Inflammatory macrophage (primary cell): ENCODE measurements around the gene CNTD1.
A peak's percentile ranks its signal among the peaks of the same experiment; 100 is the strongest.

ENCODE experiments used
- DNase-seq, 2 donors: peaks; one replicate each; pipeline ENCODE4 v3.0.0-alpha.2; 2020 to 2022

The CNTD1 gene

GRCh38 chr17:42779936-42780850 is 18.5 kb upstream of the CNTD1 start, which contains the start of gene WNK4:
Gene WNK4 (plus strand): TSS chr17:42780610. CDS start chr17:42780699, 89 bp downstream.
- DNase-seq = no peak

- no peak for DNase-seq
These were observed 17.6 kb upstream of the CNTD1 start for GRCh38 chr17:42780851-42781638.

DNA sequence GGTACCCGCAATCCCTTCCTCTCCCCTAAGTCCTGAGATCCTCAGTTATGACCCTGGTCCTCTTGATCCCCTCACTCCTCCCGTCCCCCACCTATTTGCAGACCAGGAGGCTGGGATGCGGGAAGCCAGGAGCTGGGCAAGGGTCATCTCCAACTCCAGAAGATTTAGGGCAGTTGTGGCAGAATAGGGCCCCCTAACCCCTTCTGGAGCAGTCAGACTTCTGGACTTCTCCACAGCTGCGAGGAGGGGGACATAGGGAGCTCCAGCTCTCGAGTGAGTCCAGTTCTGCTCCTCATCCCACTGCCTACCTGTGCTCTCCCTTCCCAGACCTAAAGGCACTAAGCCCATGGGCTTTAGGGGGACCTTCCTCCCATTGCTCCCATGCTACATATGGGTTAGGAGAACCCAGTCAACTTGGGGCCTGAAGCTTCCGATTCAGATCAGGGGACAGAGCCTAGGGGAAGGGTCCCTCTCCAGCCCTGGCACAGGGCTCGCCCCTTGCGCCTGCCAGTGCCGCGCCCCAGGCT is 17.0 kb upstream of the CNTD1 start:
- no peak for DNase-seq

GRCh38 chr17:42782166-42783061 is 16.2 kb upstream of the CNTD1 start:
- DNase-seq = no peak

GRCh38 chr17:42783062-42783790 is 15.4 kb upstream of the CNTD1 start:
- no peak for DNase-seq

GRCh38 chr17:42783791-42784138 is 14.9 kb upstream of the CNTD1 start:
- DNase-seq = no peak

GRCh38 chr17:42784409-42784808 is 14.3 kb upstream of the CNTD1 start:
- peak in 1 of 2 donors; percentile 51 for DNase-seq

- DNase-seq = peak; percentile 33 to 68
These were observed 13.7 kb upstream of the CNTD1 start for GRCh38 chr17:42784811-42785592.

DNA sequence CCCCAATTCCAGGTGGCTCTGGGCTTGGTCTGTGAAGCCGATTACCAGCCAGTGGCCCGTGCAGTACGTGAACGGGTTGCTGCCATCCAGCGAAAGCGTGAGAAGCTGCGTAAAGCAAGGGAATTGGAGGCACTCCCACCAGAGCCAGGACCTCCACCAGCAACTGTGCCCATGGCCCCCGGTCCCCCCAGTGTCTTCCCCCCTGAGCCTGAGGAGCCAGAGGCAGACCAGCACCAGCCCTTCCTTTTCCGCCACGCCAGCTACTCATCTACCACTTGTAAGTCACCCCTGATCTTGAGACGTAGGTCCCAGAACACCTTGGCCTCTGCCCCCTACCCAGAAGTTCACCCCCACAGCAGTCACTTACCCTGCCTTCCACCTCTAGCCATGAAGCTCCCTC is 11.4 kb upstream of the CNTD1 start:
- no peak for DNase-seq

GRCh38 chr17:42791948-42792347 is 6.7 kb upstream of the CNTD1 start:
- no peak for DNase-seq

DNA sequence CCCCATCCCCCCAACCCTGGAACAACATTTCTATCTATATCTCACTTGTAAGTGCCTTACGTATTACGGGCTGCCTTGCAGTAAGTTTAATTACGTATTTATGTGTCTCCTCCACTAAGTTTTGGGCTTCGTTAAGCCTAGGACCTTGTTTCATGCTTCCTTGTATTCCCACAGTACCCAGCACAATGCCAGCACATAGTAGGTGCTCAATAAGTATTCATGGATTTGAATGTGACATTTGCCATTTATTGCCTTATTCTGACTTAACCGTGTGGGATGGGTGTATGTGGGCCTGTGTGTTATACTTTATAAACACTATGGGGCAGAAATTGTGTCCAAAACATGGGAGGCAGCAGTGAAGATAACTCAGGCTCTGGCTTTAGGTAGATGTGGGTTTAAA is 6.1 kb upstream of the CNTD1 start:
- DNase-seq = no peak

GRCh38 chr17:42795061-42795460 is 3.6 kb upstream of the CNTD1 start:
- DNase-seq = no peak

DNA sequence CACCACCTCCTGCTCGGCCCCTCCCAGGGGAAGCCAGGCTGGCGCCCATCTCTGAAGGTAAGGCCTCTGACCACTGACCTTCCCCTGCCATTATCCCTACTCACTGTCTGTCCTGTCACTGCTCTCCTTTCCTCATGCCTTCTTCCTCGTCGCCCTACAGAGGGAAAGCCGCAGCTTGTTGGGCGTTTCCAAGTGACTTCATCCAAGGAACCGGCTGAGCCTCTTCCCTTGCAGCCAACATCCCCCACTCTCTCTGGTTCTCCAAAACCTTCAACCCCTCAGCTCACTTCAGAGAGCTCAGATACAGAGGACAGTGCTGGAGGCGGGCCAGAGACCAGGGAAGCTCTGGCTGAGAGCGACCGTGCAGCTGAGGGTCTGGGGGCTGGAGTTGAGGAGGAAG is 3.2 kb upstream of the CNTD1 start:
- DNase-seq = no peak

GRCh38 chr17:42796066-42796758 is 2.4 kb upstream of the CNTD1 start:
- no peak for DNase-seq

- DNase-seq = no peak
These were observed 1.3 kb upstream of the CNTD1 start for GRCh38 chr17:42797067-42798007.

DNA sequence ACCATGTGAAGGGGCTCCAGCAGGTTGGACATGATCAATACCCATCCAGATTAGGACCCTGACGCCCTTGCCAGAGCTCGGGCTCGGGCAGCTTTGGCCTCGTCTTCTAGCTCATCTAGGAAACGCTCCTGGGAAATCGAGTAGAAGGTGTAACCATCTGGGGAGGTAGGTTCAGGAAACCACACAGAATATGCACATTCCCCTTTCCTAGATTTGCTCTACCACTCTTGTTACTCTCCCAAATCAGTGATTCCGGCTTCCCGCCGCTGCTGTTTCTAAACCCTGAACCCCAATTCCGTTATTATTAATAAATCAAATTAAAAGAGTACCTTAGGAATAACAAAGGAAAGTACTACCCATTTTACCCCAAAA is 664 bp upstream of the CNTD1 start:
- no peak for DNase-seq

DNA sequence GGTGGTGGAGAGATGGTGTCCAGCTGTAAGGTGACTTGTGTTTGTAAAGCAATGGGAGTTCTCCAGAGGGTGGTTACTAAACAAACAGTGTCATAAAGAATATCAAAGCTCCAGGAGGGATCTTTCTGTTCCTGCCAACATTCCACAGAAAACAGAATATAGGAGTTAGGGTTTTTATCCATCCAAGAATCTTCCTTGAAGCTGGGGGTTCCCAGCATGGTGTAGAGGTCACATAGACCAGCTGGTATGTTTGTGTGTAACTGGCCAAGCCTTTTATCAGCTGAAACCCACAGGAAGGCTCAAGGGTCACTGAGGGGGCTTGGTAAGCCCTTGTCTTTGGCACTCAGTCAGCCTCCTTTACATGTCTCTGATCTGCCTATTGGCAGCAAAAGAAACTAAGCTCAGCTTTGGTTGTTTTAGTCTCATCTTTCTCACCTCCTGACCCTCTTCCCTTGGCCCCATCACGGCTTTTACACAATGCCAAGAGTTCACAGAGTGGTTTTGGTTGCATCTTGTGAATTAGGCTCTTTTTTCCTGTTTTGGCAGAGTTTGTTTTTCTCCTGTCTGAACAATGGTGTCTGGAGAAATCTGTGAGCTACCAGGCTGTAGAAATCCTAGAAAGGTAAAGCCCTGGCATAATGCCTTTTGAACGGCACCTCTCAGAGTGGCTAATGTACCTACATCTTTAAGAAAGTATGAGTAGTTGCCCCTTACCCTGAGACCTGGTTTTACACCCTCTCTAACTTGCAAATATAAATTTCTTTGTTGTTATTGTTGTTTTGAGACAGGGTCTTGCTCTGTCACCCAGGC is 4.6 kb downstream of the CNTD1 start:
- no peak for DNase-seq

GRCh38 chr17:42804918-42805367 is 6.3 kb downstream of the CNTD1 start:
- DNase-seq = no peak
